Erythroblast (primary cell): ENCODE results near the gene KIF16B.

Experiments used
- DNase-seq, 2 experiments: peaks; one replicate each; lab custom pipeline; 2025; lab: John Stamatoyannopoulos, UW
- GATA1 ChIP-seq: IDR thresholded peaks from 2 replicates; pipeline ENCODE4 v1.6.1; 2011; ENCODE audit warnings: low read depth, mild to moderate bottlenecking, control low read depth, low read length, moderate library complexity
- POLR2A ChIP-seq: IDR thresholded peaks from 2 replicates; pipeline ENCODE4 v1.6.1; 2011; ENCODE audit warnings: mild to moderate bottlenecking, low read length

KIF16B gene

DNA sequence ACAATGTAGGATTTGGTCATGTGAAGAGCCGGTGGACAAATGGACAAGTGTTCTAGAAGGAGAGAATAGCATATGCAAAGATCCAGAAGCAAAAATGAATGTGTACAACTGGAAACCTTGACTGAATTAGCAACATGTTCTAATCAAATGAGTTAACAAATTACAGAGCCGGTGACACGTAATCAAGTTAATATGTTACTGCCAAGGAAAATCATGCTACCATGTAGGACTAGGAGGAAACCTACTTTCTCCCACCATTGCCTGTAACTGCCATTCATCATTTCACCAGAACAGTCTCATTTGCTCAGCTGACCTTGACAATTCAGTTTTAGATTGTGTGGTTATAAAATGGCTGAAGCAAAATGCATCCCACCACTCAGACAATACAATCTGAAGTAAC, 179.4 kb downstream of the KIF16B start:
- no peak for DNase-seq
- TF ChIP-seq POLR2A, result no peak
- TF ChIP-seq GATA1, result no peak

DNA sequence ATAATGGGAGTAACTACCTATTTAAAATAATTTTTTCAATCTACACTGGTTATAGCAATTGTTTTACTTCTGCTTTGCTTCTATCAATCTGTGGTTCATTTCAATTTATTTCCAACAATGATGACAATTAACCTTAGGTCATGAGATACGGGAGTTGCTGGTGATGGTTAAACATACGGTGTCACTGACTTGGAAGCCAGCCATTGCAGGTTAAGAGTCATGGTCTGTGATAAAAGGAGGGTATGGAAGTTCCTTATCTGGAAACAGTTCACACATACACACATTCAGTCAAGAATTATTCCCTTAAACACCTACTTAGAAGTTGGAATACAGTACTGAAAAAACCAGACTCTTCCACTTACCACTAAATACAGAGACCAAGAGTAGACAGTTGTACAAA, 180.0 kb downstream of the KIF16B start:
- TF ChIP-seq POLR2A (no peak), GATA1 (no peak)
- DNase-seq, result no peak

DNA sequence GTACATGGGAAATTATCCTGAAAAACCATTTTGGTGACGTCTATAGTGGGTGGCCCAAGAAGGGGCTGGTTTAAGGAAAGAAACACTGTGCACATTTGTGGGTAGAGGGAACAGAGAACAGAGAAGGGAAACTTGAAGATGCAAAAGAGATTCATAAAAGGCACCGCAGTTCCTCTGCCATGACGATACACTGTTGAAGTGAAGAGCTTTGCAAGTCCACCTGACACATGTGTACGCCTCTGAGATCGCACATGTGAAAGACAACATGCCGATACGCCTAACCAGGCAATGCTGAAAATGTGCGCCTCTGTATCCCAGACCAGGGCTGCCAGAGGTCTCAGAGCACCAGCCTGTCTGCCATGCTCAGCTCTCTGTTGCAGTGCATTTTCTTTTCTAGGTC, 180.9 kb downstream of the KIF16B start:
- no peak for TF ChIP-seq GATA1
- TF ChIP-seq POLR2A, result no peak
- DNase-seq, result no peak

DNA sequence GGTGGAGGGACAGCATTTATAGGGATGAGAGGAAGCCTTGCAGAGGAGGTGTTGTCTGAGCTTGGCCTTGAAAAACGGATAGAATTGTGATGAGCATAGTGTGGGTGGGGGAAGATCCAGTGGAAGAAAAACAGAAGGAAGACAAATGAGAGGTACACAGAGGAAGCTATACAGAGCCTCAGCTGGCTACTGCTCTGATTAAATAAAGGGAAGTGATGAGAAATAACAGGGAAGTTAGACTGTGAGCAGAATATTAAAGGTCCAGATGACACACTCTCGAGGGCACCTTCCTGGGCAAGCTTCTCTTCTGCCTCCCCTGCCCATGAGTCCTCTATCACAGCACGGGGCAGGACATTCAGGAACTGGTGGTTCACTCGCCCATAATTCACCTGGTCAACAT, 182.3 kb downstream of the KIF16B start:
- DNase-seq, result no peak
- TF ChIP-seq GATA1 (no peak), POLR2A (no peak)

DNA sequence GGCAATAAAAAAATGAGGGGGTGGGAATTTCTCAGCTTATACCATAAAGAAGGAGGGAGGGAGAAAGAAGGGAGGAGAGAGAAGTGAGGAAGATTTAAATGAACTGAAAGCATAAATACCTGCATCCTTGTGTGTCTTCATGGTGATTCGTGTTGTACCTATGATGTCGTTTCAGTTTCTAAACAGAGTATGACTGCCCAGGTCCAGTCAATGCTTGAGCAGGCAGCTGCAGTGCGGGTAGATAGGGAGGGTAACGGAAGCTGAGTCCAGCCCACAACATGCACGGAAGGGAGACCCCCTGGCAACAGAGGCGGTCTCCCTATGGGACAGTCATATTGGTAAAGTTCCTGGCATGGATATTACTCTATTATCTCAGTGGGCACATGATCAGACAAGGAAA, 184.5 kb downstream of the KIF16B start:
- no peak for DNase-seq
- no peak for TF ChIP-seq GATA1
- no peak for TF ChIP-seq POLR2A

DNA sequence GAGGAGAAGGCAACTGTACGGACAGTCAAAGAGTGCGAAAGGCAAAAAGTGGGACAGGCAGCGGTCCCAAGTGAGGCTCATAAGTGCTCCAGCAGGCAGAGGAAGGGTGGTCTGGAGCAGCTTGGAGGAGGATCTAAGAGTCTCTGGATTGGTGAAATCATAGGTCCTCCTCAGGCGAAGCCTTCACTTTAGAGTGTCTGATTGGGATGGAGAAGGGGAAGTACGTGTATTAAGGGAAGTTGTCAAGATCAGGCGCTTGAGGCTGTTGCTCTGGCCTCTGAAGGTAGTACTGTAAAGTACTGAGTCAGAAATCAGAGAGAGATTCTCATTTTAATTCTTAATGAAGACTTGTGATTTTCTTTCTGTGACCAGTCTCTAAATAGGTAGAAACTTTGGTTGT, 185.6 kb downstream of the KIF16B start:
- DNase-seq, result no peak
- TF ChIP-seq POLR2A (no peak), GATA1 (no peak)

DNA sequence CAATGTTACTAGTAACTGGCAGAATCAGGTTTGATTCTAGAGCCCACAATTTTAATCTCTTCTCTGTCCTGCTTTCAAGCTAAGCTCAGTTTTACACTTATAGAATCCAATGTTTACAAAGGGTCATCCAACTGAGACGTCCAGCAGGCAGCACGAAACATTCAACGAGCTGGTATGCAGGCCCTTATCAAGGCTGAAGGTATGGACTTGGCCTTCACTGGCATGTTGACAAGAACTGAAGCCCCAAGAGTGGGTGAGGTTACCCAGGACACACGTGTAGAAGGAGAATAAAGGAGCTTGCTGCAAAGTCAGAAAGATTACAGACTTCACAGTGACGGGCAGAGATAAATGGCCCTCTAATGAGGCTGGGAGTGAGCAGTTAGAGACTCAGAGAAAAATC, 187.4 kb downstream of the KIF16B start:
- TF ChIP-seq GATA1 (no peak), POLR2A (no peak)
- no peak for DNase-seq

DNA sequence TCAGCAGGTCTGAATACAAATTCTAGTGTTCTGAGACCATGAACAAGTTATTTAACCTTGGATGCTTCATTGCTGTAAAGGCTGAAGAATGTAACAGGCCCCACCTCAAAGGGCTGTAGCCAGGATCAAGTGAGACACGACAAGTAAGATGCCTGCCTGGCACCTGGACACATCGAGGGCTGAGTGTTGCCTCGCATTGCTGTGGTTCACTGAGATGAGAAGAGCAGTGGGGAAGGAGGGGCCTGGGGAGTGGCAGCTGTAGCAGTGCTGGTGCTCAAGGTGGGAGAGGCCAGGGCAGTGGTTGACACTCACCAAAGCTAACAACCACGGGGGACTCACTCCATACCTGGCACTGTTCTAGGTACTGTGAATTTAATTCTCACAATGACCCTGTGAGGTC, 187.8 kb downstream of the KIF16B start:
- DNase-seq, result no peak
- no peak for TF ChIP-seq GATA1
- no peak for TF ChIP-seq POLR2A

DNA sequence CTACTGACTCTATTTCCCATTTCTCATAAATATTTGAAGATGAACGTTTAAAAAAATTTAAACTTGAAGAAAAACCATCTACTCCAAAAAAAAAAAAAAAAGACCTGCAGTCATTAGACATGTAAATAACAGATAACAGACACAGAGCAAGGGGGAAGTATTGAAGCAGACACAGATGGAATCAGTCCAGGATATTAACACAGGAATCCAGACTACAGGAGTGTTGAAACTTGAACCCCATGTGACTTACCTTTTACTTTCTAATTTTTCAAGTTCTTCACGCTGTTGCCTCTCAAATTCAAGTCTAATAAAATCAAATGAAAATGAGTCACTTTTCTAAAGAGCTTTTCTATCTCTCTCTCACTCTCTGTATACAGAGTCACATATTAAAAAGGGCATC, 191.8 kb downstream of the KIF16B start:
- DNase-seq, result no peak
- TF ChIP-seq POLR2A (no peak), GATA1 (no peak)

DNA sequence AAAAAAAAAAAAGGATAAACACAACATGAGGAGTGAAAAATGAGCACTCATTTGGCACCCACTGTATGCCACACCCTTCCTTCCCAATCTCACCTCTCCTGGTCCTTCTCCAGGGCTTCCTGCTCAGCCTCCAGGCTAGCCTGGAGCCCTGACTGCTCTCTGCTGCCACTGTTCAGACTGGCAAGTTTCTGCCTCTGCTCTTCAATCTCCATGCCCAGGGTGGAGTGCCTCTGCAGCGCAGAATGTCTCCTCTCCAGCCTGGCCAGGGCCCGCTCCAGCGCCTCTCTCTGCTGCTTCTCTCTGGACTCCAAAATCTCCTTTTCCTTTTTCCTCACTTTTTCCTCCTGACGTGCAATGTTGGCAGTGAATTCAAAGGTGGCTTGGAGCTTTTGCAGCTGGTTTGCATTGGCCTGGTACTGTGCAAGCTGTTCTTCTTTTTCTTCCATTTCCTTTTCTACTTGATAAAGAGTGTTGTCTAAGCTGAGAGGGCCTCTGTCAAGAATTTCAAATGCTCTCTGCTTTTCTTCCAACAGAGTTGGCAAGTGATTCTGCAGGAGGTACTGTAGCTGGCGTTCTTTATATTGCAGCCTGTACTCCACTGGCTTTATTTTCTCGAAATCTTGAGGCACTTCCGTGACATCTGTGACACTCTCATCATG, 194.4 kb downstream of the KIF16B start:
- no peak for TF ChIP-seq POLR2A
- no peak for TF ChIP-seq GATA1
- no peak for DNase-seq

DNA sequence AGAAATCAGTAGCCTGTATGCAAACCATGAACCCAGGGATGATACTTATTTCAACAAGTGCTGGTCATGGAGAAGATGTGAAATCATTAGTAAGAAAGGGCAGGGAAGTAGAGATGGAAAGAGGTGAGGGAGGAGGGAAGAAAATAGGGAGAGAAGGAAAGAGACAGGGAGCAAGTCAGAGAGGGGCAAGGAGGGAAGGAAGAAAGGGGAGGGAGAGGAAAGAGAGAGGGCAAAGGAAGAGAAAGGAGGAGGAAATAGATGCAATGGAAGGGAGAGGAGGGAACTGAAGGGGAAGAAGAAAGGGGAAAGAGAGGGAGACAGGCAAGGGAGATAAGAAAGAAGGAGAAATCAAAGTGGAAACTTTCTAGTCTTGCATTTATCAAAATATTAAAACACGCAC, 195.1 kb downstream of the KIF16B start:
- no peak for DNase-seq
- TF ChIP-seq GATA1 (no peak), POLR2A (no peak)

DNA sequence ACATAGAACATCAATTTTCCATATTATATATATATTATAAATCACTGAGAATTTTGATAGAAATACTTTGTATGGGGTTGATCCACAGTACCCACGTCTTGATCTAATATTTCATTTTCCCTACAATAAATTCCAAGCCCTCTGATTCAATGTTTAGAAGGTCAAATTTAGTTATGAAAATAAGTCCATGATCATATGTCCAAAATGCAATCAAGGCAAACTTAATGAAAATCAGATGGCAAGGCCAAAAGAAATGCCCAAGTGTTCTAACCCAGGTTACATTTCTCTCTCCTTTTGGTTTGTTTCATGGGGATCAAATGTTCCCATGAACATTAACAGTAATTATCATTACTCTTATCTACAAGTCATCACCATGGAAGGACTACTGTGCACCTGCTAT, 203.8 kb downstream of the KIF16B start:
- TF ChIP-seq GATA1, result no peak
- no peak for DNase-seq

DNA sequence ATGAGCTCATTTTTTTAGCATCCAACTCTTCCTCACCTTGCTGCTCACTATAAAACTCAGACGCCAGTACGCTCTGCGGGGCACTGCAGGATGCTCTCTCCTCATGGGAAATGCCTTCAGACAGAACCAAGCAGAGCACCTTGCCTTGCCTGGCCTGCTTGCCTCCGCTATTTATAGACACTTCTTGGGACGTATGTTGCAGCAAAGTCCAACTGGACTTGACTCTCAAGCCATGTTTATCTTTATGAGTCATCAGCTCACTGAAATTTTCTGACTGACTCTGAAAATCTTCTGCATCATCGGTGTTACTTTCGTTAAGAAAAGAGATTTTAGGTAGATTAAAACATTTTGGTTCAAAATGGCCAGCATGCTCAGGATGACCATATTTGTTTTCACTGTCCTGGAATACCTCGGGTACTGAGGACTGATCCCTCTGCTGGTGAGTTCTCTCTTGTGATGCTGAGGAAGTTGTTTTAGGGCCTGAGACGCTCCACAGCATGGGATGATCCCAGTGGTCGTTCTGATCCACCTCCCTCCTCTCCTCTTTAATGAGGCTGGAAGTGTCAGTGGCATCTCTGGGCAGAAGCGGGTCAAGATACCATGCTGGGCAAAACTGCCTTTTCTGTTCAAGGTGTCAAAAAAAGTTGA, 204.5 kb downstream of the KIF16B start:
- DNase-seq, result no peak
- no peak for TF ChIP-seq POLR2A
- TF ChIP-seq GATA1, result no peak

DNA sequence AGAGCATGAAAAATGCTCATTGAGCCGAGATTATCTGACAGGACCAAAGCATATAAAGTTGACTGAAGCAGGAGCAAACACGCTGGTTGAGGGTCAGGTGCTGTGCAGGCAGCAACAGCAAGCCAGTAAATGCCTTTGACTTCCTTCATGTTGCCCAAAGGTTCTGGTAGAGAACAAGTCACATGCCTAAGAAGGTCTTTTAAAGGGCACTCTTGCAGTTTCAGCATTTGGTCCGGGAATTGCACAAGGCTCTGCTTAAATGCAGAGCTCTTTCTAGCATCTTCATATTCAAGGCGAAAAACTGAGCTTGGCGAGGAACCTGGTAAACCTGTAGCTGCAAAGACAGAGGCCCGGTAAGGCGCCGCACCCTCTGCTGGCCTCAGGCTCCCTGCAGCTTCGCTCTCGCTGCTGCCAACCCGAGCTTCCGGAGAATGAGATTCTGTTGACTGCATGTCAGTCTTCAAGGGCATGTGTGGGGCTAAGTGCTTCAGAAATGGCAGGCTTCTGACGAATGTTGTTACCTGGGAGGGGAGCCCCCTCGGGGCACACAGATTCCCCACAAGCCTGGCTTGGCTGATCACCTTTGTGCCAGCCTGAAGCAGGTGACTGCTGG, 205.2 kb downstream of the KIF16B start:
- no peak for DNase-seq
- TF ChIP-seq GATA1 (no peak), POLR2A (no peak)

DNA sequence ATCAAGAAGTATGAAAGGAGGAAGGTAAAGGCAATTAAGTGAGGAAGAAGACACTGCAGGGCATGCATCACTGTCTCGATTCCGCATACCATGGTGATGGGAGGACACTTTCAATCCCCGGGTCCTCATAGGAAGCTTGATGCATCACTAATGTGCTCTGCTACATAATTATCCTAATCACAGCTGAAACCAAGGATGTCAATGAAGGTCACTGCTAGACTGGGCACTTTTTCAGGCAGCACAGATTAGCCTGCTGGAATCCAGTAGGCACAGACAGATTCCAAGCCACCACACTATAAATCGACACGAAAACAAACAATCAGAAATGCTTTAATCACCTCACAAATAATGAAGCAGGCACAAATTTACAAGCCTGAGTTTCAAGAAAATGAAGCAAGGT, 206.7 kb downstream of the KIF16B start:
- TF ChIP-seq GATA1, result no peak
- TF ChIP-seq POLR2A, result no peak
- no peak for DNase-seq

DNA sequence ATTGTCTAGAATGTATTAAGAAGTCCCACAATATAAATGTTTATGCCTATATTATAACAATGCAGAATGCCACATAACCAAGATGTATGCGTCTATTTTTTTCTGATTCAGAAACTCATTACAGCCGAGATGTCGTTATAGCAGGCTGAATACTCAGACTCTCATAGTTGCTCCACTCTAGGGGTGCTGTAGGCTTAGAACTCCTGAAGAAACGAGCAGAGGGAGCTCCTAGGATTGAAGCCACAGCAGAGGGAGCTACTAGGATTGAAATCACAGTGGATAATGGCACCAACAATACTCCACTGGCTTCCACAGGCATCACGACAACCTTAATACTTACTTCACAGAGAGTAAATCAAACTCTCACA, 208.9 kb downstream of the KIF16B start:
- no peak for TF ChIP-seq POLR2A
- no peak for TF ChIP-seq GATA1

More for the DNA sequence above, 208.9 kb downstream of the KIF16B start:
- DNase-seq, result no peak
